Left ventricle myocardium inferior (tissue), 1 donor: ENCODE measurements around the gene SYP. TPM values are rescaled to one million over a fixed set of nuclear protein-coding genes. Genes with fewer than 3 reads are reported as not detected.

Experiments
- DNase-seq: peaks from one replicate; pipeline ENCODE4 v3.0.0-alpha.2; 2020
- H3K27ac ChIP-seq: fragments of 200-600 bp; replicated peaks from 2 replicates; pipeline ENCODE4 v1.8.0; 2021
- H3K27me3 ChIP-seq: fragments of 200-600 bp; 2 replicates; pipeline ENCODE4 v1.8.0; 2021; ENCODE audit warnings: low read depth
- H3K36me3 ChIP-seq: fragments of 200-600 bp; 2 replicates; pipeline ENCODE4 v1.8.0; 2021
- H3K4me1 ChIP-seq: fragments of 200-600 bp; 2 replicates; pipeline ENCODE4 v1.8.0; 2021
- H3K4me3 ChIP-seq: fragments of 200-600 bp; 2 replicates; pipeline ENCODE4 v1.8.0; 2021; ENCODE audit warnings: mild to moderate bottlenecking, moderate library complexity
- H3K9me3 ChIP-seq: fragments of 200-600 bp; replicated peaks from 2 replicates; pipeline ENCODE4 v1.8.0; 2021
- intact Hi-C: fragments of 100-400 bp; cut with micrococcal nuclease; formaldehyde crosslinking; loops from one replicate; pipeline ENCODE4 v1.11.0; 2022
- total RNA-seq: library from RNA; stranded (reverse); fragmentation: NEBNext Ultra II Directional; extraction: Animal tissue kit (Norgen Biotek cat#: 25700); gene quantifications from one replicate; pipeline ENCODE4 v1.2.1, GENCODE V29; 2021
- TF ChIP-seq, protein P1 (sequence below): fragments of 200-600 bp; IDR thresholded peaks from 2 replicates; pipeline ENCODE4 v1.8.0; 2021; ENCODE audit warnings: antibody characterized with exemption, mild to moderate bottlenecking, borderline replicate concordance
- donor health status: DM: no; HTN: yes; CAD: no; lungs with severe emphysema.

Gene SYP
- total RNA-seq, 1 donor from 2014 or later, result 1.6 TPM

DNA sequence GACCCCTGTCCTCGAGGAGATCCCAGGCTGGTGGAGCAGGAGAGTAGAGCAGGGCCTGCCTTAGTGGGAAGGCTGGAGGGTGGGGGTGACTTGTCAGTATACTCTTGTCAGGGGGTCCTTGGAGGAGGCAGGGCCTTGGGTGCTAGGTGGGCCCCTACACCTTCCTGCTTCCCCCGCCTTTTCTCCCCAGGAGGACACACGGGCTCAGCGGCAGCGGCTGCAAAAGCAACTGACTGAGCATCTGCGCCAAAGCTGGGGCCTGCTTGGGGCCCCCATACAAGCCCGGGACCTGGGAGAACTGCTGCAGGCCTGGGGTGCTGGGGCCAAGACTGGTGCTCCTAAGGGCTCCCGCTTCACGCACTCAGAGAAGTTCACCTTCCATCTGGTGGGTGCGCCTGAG lies 46.5 kb upstream of the SYP start:
- no peaks in the 10 kb centered on the region for H3K27me3 ChIP-seq
- H3K4me3 ChIP-seq, result no peak overlapping the region
- peaks cover 42% of the 10 kb centered on the region for H3K36me3 ChIP-seq
- no peak for DNase-seq
- TF ChIP-seq, protein P1, sequence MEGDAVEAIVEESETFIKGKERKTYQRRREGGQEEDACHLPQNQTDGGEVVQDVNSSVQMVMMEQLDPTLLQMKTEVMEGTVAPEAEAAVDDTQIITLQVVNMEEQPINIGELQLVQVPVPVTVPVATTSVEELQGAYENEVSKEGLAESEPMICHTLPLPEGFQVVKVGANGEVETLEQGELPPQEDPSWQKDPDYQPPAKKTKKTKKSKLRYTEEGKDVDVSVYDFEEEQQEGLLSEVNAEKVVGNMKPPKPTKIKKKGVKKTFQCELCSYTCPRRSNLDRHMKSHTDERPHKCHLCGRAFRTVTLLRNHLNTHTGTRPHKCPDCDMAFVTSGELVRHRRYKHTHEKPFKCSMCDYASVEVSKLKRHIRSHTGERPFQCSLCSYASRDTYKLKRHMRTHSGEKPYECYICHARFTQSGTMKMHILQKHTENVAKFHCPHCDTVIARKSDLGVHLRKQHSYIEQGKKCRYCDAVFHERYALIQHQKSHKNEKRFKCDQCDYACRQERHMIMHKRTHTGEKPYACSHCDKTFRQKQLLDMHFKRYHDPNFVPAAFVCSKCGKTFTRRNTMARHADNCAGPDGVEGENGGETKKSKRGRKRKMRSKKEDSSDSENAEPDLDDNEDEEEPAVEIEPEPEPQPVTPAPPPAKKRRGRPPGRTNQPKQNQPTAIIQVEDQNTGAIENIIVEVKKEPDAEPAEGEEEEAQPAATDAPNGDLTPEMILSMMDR, result no peak
- intact Hi-C loops, result no loop called here
- H3K4me1 ChIP-seq, result no peaks in the 10 kb centered on the region
- H3K27ac ChIP-seq, result no peak overlapping the region
- no peaks in the 10 kb centered on the region for H3K9me3 ChIP-seq

DNA sequence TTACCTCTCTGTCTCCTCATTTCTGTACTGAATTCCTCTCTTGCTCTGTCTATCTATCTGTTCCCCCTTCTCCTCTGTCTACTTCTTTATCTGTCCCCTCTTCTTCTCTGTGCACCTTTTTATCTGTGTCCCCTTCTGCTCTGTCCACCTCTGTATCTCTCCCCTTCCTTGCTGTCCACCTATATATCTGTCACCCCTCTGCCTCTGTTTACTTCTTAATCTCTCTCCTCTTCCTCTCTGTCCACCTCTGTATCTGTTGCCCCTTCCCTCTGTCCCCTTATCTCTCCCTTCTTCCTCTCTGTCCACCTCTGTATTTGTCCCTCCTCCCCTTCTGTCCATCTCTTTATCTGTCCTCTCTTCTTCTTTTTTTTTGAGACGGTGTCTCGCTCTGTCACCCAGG lies 44.2 kb upstream of the SYP start:
- intact Hi-C loops, result no loop called here
- no peaks in the 10 kb centered on the region for H3K9me3 ChIP-seq
- no peak overlapping the region for H3K4me3 ChIP-seq
- TF ChIP-seq, protein P1, result no peak
- no peaks in the 10 kb centered on the region for H3K27me3 ChIP-seq
- no peaks in the 10 kb centered on the region for H3K4me1 ChIP-seq
- peaks cover 46% of the 10 kb centered on the region for H3K36me3 ChIP-seq
- DNase-seq, result no peak
- no peak overlapping the region for H3K27ac ChIP-seq

DNA sequence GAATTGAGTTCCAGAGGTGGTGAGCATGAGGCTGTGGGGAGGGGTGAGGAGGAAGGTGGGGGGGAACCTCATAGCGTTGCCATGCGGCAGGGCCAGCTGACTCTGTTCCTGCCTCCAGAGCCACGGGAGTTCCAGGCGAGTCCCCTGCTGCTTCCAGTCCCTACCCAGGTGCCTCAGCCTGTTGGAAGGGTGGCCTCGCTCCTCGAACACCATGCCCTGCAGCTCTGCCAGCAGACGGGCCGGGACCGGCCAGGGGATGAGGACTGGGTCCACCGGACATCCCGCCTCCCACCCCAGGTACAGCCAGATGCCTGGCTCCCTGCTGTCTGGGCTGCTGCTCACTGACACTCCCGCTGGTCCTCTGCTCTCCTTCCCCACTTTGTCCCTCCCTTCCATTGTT lies 43.2 kb upstream of the SYP start:
- no peak overlapping the region for H3K27ac ChIP-seq
- TF ChIP-seq, protein P1, result no peak
- H3K9me3 ChIP-seq, result no peaks in the 10 kb centered on the region
- DNase-seq, result no peak
- H3K4me3 ChIP-seq, result no peak overlapping the region
- peaks cover 42% of the 10 kb centered on the region for H3K36me3 ChIP-seq
- no peaks in the 10 kb centered on the region for H3K27me3 ChIP-seq
- intact Hi-C loops, result no loop called here
- H3K4me1 ChIP-seq, result no peaks in the 10 kb centered on the region

DNA sequence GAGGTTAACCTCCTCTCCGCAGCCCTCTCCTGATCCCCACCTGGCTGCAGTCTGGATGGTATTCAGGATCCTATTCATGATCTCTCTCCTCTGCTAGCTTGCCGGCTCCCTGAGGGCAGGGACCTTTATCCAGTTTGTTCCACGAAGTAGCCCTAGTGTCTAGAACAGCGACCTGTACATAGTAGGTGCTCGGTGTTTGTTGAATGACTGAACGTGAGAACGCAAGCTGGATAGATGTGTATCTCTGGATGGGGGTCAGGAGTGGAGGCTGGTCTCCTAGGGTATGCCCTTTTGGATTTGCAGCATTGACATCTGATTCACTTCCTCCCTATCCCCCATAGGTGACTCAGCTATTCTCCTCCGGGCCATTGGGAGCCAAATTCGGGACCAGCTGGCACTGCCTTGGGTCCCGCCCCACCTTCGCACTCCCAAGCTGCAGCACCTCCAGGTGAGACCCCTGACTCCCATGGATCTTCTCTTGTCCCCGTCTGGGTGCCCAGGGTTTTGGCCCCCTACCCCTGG lies 42.6 kb upstream of the SYP start:
- Histone ChIP-seq H3K27me3 (no peaks in the 10 kb centered on the region), H3K4me1 (no peaks in the 10 kb centered on the region), H3K36me3 (peaks cover 38% of the 10 kb centered on the region), H3K27ac (no peak overlapping the region), H3K4me3 (no peak overlapping the region), H3K9me3 (no peaks in the 10 kb centered on the region)
- intact Hi-C loops, result no loop called here
- DNase-seq, result no peak
- TF ChIP-seq, protein P1, result no peak

DNA sequence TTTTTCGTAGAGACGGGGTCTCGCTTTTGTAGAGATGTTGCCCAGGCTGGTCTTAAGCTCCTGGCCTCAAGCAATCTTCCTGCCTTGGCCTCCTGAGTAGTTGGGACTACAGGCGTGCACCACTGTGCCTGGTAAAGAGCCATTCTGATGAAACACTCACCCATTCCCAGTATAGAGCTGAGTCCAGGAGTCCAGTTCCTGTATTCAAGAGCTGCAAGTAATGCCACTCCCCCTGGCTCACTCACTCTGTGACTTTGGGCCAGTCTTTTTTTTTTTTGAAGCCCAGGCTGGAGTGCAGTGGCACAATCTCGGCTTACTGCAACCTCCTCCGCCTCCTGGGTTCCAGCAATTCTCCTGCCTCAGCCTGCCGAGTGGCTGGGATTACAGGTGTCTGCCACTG lies 38.7 kb upstream of the SYP start:
- Histone ChIP-seq H3K4me1 (peaks cover 9% of the 10 kb centered on the region), H3K4me3 (no peak overlapping the region), H3K9me3 (no peaks in the 10 kb centered on the region), H3K36me3 (peaks cover 18% of the 10 kb centered on the region), H3K27me3 (no peaks in the 10 kb centered on the region), H3K27ac (no peak overlapping the region)
- TF ChIP-seq, protein P1, result no peak
- intact Hi-C loops, result no loop called here
- no peak for DNase-seq
